GM21717 (cell line): Measurements from ENCODE around the gene FBN3.
"Not testable (repeated sequence)": the region's sequence is repeated elsewhere in the genome, so short reads cannot be mapped to it uniquely, and the experiment has no call there.

Source experiments
- ATAC-seq: cut with Tn5 transposase; IDR thresholded peaks from one replicate; pipeline ENCODE4 v1.9.1; 2021; ENCODE audit warnings: mild to moderate bottlenecking, moderate library complexity; ENCODE audit not compliant: unreplicated experiment

FBN3 gene

DNA sequence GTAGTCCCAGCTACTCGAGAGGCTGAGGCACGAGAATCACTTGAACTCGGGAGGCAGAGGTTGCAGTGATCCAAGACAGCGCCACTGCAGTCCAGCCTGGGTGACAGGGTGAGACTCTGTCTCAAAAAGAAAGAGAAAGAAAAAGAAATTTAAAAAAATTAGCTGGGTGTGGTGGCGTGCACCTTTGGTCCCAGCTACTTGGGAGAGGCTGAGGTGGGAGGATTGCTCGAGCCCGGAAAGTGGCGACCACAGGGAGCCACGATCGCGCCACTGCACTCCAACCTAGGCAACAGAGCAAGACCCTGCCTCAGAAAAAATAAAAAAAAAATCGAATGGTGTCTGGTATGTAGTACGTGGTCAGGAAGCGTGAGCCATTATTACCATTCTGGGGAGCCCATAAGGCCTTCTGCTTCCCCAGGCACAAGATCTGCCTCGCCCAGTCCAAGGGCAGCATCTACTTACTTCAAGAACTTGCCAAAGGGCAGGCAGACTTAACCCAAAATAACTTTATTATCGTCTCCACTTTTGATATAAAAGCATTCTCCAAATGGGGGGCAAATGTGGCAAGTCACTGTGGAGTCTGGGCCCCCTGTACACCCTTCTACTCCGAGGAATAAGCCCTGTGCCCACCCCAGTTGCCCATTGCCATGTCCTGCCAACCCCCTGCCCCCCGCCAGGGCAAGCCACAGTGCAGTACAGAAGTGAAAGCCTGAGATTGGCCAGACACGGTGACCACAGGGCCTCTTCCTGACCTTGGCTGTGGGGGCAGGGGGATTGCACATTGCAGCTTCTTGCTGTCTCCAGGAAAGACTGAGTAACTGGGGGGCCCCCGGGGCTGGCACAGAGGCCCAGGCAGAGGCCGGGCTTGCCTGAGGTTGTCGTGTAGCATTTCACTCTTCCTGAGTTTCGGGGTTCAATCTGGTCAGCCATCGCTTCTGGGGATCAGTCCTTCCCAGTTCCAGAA, 84.2 kb downstream of the FBN3 start:
- ATAC-seq = no peak

DNA sequence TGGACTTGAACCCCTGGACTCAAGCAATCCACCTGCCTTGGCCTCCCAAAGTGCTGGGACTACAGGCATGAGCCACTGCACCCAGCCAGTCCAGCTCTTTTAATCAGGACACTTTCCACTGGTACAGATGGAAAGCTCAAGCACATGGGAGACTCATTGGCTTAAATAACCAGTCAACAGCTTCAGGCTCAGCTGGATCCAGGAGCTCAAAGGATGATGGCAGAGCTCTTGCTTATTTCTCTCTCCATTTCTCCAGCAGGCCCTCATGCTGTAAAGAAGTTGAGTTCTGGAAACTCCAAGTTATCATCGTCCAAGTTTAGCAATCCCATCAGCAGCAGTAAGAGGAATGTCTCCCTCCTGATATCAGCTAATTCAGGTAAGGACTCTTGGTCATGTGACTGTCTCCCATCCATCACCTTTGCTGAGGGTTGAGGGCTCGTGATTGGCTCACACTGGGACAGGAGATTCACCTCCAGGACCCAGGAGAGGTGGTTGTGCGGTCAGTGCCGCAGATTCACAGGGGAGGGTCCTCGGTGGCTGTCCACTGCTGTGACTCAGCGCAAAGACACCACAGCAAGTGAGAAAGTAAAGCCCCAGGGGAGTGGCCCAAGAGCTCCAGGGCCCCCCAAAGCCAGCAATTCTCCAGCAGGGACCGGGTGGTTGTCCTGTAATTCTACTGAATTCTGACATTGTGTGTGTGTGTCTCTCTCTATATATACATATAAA, 91.7 kb downstream of the FBN3 start:
- ATAC-seq = no peak

DNA sequence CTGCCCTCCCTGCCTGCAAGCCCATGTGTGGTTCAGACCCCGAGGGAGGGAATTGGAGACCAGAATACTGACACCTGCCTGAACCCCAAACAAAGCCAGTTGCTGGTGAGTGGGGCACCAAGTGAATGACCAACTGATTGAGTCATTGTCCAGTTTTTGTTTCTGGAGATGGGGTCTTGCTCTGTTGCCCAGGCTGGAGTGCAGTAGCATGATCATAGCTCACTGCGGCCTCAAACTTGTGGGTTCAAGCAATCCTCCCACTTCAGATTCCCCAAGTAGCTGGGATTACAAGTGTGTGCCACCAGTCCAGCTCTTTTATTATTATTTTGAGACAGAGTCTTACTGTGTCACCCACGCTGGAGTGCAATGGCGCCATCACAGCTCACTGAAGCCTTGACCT, 92.9 kb downstream of the FBN3 start:
- no peak for ATAC-seq

DNA sequence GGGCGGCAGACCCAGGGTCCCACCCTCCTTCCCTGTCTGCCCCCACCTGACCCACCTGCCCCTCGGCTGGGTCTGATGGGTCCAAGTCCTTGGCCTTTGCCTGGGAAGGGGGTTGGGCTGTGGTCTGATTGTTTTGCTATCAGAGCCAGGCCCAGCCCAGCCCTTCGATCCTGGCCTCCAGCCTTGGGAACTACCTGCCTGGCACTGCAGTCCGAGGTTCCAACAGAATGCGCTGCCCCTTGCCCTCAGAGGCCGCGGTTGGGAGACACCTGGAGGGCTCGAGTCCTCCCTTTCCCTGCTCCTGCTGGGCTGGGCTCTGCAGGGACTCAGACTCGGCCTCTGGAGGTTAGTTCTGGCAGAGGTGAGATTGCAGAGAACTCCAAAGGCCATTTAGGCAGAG, 95.2 kb downstream of the FBN3 start:
- ATAC-seq = no peak

DNA sequence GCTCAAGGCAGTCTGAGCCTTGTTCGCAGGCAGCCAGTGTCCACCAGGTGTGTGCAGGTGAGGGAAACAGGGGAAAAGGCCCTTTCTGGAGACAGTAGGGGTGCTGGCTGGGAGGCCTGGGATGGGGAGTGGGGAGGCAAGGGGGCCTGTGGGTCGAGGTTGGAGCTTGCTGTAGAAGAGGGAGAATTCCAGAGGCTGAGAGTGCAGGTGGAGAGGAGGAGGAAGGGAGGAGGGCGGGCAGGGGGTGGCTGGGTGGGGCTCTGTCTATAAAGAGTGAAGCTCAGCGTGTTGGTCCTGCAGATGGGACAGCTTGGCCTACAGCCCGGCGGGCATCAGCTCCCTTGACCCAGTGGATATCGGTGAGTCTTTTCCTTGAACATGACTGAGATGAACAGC, 96.9 kb downstream of the FBN3 start, which contains the start of gene CCL25:
Gene CCL25 (plus strand): TSS at position 297 of the 396 bp plus-strand sequence. CDS start 290 bp downstream, outside the sequence.
- no peak for ATAC-seq

DNA sequence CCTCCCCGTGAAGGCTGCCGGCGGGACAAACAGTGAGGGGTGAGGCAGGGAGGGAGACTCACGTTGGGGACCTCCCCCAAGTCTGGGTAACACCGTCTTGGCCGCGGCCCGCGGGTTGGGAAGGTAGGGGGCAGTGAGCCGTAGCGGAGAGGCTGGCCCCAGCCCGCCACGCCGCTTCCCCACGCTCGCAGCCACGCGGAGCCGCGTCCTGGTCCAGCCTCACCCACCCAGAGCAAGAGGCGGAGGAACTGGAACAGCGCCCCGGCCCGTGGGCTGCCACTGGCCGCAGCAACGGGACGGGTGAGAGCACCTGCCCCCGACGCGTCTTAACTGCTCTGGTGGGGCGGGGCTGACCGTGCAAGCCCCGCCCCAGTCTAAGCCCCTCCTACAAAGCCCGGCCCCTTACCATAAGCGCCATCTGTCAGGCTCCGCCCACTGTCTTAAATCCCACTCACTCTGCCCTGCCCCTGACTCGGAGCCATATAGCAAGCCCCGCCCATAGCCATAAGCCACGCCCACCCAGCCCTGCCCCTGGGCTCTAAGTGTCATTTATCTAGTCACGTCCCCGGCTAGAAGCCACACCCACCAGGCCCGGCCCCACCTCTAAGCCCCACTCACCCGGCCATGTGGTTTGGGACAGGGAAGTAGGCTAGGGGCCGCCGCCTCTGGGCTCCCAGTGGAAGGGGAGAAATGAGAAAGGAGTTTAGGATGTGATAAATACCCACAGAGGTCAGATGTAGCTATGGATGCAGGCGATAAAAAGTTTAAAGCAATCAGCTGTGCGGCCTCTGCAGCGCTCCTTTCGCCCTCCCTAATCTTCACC, 98.9 kb downstream of the FBN3 start:
- ATAC-seq = peak; percentile 61

DNA sequence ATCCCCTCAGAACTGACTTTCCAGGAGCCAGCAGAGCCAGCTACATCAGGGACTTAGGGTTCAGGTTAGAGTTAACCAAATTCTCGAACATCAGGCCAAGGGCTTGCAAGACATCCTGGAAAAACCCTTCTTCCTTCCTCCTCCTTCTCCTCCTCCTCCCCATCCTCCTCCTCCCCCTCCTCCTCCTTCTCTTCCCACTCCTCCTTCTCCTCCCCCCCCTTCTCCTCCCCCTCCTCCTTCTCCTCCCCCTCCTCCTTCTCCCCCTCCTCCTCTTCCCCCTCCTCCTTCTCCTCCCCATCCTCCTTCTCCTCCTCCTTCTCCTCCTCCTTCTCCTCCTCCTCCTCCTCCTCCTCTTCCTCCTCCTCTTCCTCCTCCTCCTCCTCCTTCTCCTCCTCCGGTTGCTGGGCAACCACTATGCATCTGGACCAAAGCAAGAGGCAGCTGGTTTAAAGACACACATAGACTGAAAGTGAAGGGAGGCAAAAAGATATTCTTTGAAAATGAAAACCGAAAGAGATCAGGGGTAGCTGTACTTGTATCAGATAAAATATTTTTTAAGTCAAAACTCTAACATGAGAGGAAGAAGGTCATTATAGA, 102.7 kb downstream of the FBN3 start:
- ATAC-seq = no peak

DNA sequence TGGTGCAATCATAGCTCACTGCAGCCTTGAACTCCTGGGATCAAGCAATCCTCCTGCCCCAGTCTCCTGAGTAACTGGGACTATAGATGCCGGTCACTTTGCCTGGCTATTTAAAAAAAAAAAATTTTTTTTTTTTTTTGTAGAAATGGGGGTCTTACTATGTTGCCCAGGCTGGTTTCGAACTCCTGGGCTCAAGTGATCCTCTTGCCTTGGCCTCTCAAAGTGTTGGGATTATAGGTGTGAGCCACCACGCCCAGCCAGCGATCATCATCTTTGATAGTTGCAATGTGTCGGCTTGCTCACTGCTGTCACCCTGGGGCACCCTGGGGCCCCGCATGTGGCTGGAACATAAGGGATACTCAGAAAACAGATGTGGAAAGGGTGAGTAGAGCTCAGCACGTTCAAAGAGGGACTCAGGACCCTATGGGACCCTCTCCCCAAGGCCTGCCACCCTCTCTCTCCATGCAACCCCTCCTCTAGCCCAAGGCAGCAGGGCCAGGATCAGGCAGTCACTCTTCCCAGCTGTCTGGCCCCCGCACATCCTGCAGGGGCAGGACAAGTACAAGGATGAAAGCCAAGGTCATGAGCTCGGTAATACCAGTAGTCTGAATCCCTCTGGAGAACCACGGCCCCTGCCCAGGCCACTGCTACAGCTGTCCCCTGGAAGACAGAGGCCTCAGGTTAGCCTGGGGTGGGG, 103.4 kb downstream of the FBN3 start:
- ATAC-seq = no peak

DNA sequence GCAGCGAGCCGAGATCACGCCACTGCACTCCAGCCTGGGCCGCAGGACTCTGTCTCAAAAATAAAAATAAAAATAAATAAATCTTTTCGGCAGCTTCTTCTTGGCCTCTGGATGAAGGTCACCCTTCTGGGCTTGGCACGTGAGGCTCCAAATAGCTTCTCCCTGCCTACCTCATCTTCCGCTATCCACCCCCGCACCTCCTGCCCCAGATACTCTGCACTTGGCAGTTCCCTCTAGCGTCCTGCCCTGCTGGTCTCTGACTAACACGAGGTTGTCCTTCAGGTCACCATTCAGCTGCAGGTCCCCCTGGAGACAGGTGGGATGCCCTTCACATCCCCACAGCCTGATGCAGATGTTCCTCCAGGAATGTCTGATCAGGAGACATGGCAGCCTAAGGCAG, 105.4 kb downstream of the FBN3 start:
- no peak for ATAC-seq

DNA sequence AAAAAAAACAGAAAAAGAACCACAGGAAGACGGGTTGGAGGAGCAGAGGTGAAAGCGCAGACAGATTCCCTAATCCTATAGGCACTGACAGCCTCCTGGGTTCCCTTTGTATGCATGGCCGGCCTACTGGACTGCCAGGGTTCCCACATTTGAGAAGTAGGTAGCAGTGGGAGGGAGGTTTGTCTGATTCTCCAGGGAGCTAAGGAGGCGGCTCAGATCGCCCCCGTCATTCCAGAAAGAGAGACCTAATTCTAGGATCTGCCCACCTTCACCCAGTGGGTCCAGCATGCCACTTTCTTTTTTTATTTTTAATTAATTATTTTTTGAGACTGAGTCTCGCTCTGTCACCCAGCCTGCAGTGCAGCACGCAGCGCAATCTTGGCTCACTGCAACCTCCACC, 106.5 kb downstream of the FBN3 start:
- ATAC-seq = no peak

DNA sequence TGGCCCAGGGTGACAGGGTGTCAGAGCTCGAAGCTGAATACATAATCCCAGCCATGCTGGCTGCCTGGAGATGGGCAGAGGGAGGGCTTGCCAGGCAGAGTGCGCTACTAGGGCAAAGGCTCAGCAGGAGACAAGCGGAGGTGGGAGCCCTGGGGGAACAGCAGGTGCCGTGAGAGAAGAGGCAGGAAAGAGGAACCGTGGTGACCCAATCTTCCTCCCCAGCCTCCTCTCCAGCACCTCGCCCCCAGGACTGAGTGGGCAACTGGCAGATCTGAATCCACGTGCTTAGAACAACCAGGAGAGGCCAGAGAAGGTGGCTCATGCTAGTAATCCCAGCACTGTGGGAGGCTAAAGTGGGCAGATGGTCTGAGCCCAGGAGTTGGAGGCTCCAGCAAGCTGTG, 107.9 kb downstream of the FBN3 start:
- ATAC-seq = no peak

DNA sequence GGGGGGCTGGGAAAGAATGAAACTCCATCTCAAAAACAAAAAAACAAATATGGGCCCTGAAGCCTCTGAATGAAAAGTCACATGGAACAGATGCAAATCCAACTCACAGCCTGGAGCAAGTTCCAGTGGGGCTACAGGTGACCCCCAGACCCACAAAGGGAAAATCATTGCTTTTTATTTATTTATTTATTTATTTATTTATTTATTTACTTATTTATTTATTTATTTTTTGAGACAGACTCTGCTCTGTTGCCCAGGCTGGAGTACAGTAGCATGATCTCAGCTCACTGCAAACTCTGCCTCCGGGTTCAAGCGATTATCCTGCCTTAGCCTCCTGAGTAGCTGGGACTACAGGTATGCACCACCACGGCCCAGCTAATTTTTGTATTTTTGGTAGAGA, 110.2 kb downstream of the FBN3 start:
- no peak for ATAC-seq

DNA sequence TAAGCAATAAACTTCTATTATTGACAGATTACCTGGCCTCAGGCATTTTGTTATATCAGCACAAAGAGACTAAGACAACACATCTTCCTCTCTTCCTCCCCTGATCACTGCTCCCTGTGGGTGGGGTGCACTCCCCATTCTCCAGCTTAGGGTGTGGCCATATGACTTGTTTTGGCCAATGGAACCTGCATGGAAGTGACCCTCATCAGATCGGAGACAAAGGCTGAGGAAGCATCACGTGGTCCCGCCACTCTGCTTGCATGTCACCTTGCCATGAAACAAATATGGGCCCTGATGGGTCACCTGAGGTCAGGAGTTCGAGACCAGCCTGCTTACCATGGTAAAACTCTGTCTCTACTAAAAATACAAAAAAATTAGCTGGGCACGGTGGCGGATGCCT, 110.6 kb downstream of the FBN3 start:
- ATAC-seq = no peak

DNA sequence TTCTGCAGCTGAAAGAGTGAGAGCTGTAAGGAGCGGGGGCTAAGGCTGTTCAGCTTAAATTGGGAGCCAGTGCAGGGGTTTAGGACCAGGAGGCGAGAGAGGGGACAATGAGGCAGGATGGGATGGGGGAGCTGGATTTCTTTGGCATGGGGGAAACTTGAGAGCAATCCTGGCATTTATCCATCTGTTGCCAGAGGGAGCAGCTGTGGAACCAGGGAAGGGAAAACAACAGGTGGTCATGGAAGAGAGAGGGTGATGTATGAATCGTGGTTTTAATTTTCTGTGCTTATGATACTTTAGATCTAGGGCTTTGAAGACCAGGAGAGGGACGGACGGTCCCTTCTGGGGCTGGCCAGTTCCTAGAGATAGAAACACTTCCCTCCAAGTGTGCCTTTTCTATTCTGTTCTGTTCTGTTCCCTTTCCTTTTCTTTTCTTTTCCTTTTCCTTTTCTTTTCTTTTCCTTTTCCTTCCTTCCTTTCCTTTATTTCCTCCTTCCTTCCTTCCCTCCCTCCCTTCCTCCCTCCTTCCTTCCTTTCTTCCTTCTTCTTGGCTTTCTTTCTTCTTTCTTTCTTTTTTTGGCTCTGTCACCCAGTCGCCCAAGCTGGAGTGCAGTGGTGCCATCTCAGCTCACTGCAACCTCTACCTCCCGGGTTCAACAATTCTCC, 112.8 kb downstream of the FBN3 start:
- ATAC-seq = no peak

DNA sequence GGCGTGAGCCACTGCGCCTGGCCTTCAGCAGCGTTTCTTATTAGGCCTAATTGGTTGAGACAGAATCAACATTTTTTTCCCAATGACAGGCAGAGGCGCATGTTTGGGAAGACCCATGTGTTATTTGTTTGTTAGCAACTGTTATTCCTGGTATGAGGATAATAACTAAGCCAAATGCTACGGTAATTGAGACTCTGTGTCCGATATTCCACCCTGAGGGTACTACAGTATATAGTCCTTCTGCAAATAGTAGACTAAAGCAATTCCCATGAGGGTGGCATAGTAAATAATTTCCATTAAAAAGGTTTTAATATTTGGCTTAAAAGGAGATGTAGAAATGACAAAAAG, 115.2 kb downstream of the FBN3 start:
- ATAC-seq = no peak

DNA sequence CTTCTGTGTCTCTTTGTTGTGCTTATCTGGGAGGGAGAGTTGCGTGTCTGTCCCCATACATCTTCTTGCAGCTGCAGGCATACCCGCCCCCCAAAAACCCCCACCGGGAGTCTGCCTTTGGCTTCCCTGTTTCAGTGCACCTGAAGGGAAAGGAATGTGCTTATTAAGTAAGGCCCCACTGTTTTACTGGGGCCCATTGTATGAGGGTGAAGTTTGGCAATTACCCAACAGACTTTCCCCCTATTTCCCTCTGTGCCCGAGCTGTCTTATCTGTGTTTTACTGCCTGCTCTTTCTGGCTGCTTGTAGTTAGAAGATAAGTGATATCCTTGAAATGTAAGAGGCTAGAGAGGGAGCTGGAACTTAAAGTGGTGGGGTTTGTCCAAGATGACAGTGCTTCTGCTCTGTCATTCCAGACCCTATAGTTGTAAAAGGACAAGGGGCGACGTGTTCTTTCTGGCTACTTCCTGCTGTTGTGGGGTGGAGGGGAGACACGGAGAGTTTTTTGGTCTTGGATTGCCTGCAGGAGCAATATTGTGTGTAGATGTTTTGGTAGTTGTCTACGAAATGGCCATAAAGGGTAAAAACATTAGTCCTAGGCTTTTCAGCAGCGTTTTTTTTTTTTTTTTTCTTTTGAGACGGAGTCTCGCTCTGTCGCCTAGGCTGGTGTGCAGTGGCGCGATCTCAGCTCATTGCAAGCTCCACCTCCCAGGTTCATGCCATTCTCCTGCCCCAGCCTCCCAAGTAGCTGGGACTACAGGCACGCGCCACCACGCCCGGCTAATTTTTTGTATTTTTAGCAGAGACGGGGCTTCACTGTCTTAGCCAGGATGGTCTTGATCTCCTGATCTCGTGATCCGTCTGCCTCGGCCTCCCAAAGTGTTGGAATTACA, 115.9 kb downstream of the FBN3 start:
- not testable (repeated sequence) for ATAC-seq

DNA sequence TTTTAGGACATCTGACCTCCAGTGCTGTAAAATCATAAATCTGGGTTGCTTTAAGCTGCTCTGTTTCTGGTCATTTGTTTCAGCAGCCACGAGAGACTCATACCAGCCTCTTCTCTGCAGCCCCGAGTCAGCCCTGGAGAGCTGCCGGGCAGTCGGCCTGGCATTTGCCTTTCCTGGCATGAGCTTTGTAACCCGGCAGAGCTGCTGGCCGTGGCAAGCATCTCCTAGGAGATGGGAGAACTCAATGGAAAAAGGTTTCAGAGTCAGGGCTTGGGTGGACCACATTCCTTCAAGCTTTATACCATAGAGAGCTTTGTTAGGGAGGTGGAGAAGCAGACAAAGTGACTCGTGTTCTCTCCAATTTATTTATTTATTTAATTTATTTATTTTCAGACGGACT, 118.4 kb downstream of the FBN3 start:
- no peak for ATAC-seq

DNA sequence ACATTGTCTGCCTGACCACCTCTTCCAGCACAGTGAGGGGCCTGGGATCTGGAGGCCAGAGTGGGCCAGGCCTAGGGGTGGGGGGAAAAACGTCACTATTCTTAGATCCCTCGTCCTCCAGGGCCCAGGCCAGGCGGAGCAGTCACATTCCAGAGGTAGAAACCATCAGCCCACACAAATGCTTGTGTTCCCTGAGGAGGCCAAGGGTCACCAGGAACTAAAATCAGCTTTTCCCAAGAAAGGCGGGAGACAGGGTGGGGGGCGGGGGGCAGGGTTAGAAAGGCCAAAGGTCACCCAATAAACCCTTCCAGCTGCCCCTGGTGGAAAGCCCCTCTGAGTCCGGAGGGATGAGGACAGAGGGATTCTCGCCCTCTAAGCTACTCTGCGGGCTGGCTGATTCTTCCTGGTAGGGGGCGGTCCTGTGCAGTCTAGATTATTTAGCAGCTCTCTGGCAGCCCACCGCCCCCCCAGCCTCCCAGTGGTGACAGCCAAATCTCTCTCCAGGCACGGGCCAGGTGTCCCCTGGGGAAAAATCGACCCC, 120.4 kb downstream of the FBN3 start:
- ATAC-seq = no peak
